Measurements from ENCODE around the gene KSR1. TPM values are rescaled to one million over a fixed set of nuclear protein-coding genes. Genes with fewer than 3 reads are reported as not detected.

Gene KSR1
- total RNA-seq, 1 donor from 2014 or later, result 9.5 TPM

GRCh38 chr17:27523712-27524111 lies 67.5 kb downstream of the KSR1 start:
- no peak for TF ChIP-seq CTCF (IDR thresholded peaks at IDR 0.05; ENCODE audit: borderline replicate concordance)
- Histone ChIP-seq H3K4me1 (peaks cover 43% of the 10 kb centered on the region), H3K9me3 (replicated peaks) (no peaks in the 10 kb centered on the region), H3K27ac (replicated peaks) (no peak overlapping the region), H3K4me3 (no peak overlapping the region), H3K36me3 (no peaks in the 10 kb centered on the region), H3K27me3 (ENCODE audit: low read depth) (no peaks in the 10 kb centered on the region)
- DNase-seq, result no peak
- intact Hi-C loops (cut with micrococcal nuclease), result no loop called here

GRCh38 chr17:27524594-27524993 lies 68.3 kb downstream of the KSR1 start:
- peaks cover 34% of the 10 kb centered on the region for H3K4me1 ChIP-seq
- intact Hi-C loops (cut with micrococcal nuclease), result no loop called here
- H3K27ac ChIP-seq (replicated peaks), result no peak overlapping the region
- H3K9me3 ChIP-seq (replicated peaks), result no peaks in the 10 kb centered on the region
- H3K36me3 ChIP-seq, result no peaks in the 10 kb centered on the region
- H3K4me3 ChIP-seq, result no peak overlapping the region
- DNase-seq, result no peak
- no peaks in the 10 kb centered on the region for H3K27me3 ChIP-seq (ENCODE audit: low read depth)
- TF ChIP-seq CTCF (IDR thresholded peaks at IDR 0.05; ENCODE audit: borderline replicate concordance), result no peak

GRCh38 chr17:27525316-27525715 lies 69.1 kb downstream of the KSR1 start:
- Histone ChIP-seq H3K4me1 (peaks cover 32% of the 10 kb centered on the region), H3K9me3 (replicated peaks) (no peaks in the 10 kb centered on the region), H3K36me3 (no peaks in the 10 kb centered on the region), H3K27me3 (ENCODE audit: low read depth) (no peaks in the 10 kb centered on the region), H3K4me3 (no peak overlapping the region), H3K27ac (replicated peaks) (no peak overlapping the region)
- intact Hi-C loops (cut with micrococcal nuclease), result no loop called here
- TF ChIP-seq CTCF (IDR thresholded peaks at IDR 0.05; ENCODE audit: borderline replicate concordance), result no peak
- DNase-seq, result no peak

- Histone ChIP-seq H3K36me3 (no peaks in the 10 kb centered on the region), H3K9me3 (replicated peaks) (no peaks in the 10 kb centered on the region), H3K4me1 (peaks cover 25% of the 10 kb centered on the region), H3K27ac (replicated peaks) (no peak overlapping the region), H3K4me3 (no peak overlapping the region), H3K27me3 (ENCODE audit: low read depth) (no peaks in the 10 kb centered on the region)
- TF ChIP-seq CTCF (IDR thresholded peaks at IDR 0.05; ENCODE audit: borderline replicate concordance), result no peak
- DNase-seq, result no peak
- intact Hi-C loops (cut with micrococcal nuclease), result no loop called here
Observed at GRCh38 chr17:27525836-27526603, 69.8 kb downstream of the KSR1 start.

- no peaks in the 10 kb centered on the region for H3K27me3 ChIP-seq (ENCODE audit: low read depth)
- intact Hi-C loops (cut with micrococcal nuclease), result no loop called here
- DNase-seq, result peak; percentile 41
- peaks cover 25% of the 10 kb centered on the region for H3K4me1 ChIP-seq
- H3K27ac ChIP-seq (replicated peaks), result no peak overlapping the region
- no peaks in the 10 kb centered on the region for H3K36me3 ChIP-seq
- TF ChIP-seq CTCF (IDR thresholded peaks at IDR 0.05; ENCODE audit: borderline replicate concordance), result no peak
- H3K4me3 ChIP-seq, result no peak overlapping the region
- no peaks in the 10 kb centered on the region for H3K9me3 ChIP-seq (replicated peaks)
Observed at GRCh38 chr17:27526604-27527002, 70.4 kb downstream of the KSR1 start.
